COLO668 (cell line): ENCODE results near the gene SRPRA.
A peak's percentile ranks its signal among the peaks of the same experiment; 100 is the strongest.
"Not testable (repeated sequence)": the region's sequence is repeated elsewhere in the genome, so short reads cannot be mapped to it uniquely, and the experiment has no call there.

ENCODE experiments used
- DNase-seq: peaks from one replicate; lab custom pipeline; 2025; ENCODE audit not compliant: unreplicated experiment; lab: John Stamatoyannopoulos, UW

The SRPRA gene, protein sequence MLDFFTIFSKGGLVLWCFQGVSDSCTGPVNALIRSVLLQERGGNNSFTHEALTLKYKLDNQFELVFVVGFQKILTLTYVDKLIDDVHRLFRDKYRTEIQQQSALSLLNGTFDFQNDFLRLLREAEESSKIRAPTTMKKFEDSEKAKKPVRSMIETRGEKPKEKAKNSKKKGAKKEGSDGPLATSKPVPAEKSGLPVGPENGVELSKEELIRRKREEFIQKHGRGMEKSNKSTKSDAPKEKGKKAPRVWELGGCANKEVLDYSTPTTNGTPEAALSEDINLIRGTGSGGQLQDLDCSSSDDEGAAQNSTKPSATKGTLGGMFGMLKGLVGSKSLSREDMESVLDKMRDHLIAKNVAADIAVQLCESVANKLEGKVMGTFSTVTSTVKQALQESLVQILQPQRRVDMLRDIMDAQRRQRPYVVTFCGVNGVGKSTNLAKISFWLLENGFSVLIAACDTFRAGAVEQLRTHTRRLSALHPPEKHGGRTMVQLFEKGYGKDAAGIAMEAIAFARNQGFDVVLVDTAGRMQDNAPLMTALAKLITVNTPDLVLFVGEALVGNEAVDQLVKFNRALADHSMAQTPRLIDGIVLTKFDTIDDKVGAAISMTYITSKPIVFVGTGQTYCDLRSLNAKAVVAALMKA

DNA sequence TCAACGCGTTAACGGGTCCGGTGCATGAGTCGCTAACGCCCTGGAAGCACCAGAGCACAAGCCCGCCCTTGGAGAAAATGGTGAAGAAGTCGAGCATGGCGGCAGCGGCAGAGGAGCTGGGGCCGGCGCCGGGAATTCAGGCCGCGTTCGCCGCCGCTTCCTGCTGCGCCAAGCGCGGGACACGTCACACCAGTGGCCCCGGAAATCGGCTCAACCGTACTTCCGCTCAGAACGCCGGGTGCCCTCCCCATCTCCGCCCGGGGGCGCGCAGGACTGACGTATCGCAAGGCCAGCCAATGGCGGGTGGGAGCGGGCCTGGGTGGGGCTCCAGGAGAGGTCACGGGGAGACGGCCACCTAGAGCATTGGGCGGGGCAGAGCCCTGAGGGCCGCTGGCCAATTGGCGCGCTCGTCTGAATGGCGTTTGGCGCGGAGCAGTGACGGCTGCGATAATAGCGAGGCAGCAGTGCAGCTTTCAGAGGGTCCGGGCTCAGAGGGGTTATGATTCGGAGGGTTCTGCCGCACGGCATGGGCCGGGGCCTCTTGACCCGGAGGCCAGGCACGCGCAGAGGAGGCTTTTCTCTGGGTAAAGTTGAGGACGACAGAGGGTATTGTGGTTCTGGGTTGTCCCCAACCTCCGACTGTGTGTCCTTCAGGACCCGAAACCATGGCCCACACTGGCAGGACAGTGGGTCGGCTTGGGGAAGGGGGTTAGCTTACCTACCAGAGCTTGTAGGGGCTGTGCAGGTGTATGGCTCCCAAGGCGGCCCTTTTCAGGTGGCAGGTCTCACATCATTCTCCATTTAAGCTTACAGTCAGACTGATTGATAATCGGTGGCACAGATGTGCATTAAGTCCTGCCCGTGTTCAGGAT lies at the start of gene SRPRA, which contains the start of gene FOXRED1:
SRPRA (minus strand) TSS at position 188 of the 872 bp plus-strand sequence; CDS start at position 97, 91 bp downstream.
FOXRED1 (plus strand) TSS at position 447 of the 872 bp plus-strand sequence; CDS start at position 500, 53 bp downstream.
- peak; percentile 99 for DNase-seq

DNA sequence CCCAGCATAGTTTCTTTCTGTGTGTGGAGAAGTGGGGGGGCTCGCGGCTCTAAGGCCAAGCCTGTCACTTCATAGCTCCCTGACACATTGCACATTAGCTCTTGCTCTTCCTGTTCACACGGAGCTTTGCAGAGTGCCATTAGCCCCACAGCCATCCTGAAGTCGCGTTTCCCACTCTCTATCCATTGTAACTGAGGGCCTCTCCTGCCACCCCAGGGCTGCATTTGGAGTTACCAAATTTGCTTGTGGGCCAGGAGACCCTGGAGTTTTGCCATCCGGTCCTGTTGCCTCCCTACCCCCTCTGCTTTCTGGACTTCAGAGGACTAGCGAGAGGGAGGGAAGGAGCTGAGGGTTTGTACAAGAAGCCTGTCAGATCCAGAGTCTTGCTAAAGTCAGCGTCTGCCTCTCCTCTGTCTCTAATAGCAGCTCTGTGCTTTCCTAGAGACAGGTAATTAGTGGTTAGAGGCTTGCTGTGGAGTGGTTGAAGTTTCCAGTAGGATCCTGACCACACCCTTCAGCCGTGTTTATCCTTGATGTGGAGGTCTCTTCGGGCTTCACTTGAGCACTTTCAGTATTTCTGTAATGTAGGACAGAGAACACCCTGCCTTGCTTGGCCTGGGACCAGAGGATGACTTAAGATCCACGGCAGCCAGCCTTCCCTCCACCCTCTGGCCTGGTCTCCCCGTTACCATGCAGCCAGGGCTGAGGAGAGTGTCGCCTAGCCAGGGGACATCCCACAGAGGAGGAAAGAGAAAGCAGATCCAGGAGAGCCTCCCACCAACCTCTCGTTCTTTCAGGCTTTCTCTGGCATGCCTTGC lies 49.3 kb upstream of the SRPRA start:
- DNase-seq: no peak

- DNase-seq: no peak
Observed at GRCh38 chr11:126317432-126317755, 48.7 kb upstream of the SRPRA start.

- no peak for DNase-seq
Observed at GRCh38 chr11:126313826-126314225, 45.1 kb upstream of the SRPRA start.

- DNase-seq: no peak
Observed at GRCh38 chr11:126312961-126313360, 44.3 kb upstream of the SRPRA start.

DNA sequence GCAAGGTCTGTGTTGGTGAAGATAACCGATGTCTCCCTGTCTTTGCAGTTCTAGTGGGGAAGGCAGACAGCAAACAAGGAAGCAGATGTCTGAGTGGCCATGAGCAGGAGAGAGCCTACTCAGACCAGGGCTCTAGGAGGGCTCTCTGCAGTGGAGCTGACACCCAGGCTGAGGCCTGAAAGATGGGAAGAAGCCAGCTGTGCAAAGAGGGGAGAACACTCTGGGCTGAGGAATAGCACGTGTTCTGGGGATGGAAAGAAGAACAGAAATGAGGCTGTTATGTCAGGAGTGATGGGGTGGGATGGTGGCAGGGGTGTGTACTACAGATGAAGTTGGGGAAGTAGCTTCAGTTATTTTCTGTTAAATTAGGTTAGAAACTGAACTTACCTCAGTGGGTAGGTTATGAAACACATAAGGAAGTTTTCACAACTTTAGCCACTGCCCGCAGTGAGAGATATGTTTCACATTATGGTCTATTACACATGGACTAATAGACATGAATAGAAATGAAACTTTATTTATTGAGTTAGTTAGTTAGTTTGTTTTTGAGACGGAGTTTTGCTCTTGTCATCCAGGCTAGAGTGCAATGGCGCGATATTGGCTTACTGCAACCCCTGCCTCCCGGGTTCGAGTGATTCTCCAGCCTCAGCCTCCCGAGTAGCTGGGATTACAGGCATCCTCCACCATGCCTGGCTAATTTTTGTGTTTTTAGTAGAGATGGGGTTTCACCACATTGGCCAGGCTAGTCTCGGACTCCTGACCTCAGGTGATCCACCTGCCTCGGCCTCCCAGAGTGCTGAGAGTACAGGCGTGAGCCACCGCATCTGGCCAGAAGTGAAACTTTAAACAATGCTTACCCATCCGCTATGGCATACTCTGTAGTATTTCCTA lies 43.0 kb upstream of the SRPRA start:
- DNase-seq: no peak

DNA sequence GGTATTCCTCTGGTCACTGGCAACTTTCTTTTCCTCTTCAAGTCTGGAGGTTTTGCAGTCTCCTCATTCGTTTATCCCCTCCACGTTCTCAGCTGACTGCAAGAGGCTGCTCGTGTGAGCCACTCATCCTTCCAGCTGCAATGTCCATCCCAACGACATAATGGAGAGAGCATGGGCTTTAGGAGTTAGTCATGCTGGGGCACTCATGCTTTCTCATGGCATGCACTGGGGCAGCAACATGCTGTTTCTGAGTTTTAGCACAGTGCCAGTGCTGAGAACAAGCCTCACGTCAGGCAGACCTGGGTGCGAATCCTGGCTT lies 42.3 kb upstream of the SRPRA start:
- no peak for DNase-seq

DNA sequence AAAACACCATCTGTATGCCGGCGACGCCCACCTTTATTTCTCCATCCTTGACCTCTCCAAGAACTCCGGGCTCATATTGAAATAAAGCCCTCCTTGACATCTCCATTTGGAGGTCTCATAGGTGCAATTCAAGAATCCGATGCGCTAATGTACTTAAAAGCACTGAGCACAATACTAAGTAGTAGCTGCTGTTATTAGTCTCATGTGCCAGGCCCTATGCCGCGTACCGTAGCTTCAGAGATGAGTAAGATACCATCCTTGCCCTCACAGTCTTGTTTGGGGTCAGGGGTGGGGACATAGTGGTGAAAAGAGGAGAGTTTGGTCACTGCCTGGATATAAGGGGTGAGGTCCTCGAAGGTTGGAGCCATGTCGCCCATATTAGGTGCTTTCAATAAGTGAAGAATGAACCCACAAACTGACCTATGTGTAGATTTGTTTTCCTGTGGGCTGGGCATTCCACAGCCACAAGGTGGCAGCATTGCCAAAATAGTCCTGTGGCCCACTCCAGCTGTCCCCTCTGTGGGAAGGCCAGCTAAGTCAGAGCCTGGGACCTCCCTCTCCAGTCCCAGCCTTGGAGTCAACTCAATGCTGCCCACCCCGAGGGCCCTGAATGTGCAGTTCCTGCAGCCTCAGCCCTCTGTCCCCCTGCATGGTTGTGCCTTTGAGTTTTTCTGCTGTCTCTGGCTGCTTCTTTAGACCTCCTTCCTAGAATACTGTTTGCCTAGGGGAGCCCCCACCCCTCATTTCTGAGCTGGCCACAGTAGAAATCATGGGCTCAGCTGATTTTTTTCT lies 41.7 kb upstream of the SRPRA start:
- peak; percentile 69 for DNase-seq

DNA sequence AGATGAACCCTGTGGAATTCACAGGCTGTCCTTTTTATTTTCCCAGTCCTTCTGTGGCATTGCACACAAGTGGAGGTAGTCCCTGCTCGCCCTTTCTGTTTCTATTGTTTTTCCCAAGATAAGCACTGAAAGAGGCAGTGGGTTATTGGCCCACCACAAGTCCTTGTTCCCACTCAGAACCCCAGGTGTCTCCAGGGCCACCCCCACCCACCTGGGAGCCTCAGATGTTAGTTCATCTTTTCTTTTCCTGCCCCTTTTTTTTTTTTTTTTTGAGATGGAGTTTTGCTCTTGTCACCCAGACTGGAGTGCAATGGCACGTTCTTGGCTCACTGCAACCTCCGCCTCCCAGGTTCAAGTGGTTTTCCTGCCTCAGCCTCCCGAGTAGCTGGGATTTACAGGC lies 40.1 kb upstream of the SRPRA start:
- DNase-seq: not testable (repeated sequence)

- DNase-seq: no peak
Observed at GRCh38 chr11:126308271-126308671, 39.6 kb upstream of the SRPRA start.

- peak; percentile 13 for DNase-seq
Observed at GRCh38 chr11:126307706-126308105, 39.0 kb upstream of the SRPRA start.

DNA sequence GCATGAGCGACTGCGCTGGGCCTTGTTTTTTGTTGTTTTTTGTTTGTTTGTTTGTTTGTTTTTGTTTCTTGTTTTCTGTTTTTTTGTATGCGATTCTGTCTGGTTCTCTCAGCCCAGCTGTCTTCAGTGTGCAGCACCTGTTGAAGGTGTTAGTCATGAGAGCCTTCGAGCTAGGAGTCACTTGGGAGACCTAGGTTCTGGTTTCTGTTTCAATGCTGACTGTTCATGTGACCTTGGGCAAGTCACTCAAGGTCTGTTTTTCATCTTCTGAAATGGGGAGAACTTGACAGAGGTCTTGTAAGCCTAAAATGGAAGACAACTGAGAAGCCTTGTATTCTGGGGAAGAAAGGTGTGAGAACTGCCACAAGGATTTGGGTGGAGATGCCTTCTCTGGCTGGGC lies 37.0 kb upstream of the SRPRA start:
- DNase-seq: no peak

DNA sequence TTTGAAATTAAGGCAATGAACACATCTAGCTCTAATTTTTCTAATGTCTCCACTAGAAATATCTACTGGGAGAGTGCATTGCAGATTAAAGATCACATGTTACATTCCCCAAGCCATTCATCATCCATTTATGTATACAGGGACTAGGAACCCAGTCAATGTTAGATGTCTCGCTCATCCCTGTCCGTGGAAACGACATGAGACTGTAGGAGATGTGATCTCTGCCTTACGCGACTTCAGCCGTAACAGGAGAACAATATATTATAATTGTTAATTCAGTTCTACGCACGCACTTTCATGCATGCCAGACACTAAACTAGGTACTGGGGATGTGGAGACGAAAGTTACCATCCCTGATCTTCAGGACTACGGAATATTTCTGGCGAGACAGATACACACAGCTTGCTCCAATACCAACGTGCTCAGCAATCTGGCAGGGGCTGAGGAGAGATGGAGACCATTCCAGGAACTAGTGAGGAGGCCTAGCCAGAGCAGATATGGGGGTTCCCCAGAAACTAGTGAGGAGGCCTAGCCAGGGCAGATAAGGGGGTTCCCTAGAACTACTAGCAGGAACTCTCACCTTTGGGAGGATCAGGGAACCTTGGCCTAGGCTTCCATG lies 35.9 kb upstream of the SRPRA start:
- DNase-seq: no peak

DNA sequence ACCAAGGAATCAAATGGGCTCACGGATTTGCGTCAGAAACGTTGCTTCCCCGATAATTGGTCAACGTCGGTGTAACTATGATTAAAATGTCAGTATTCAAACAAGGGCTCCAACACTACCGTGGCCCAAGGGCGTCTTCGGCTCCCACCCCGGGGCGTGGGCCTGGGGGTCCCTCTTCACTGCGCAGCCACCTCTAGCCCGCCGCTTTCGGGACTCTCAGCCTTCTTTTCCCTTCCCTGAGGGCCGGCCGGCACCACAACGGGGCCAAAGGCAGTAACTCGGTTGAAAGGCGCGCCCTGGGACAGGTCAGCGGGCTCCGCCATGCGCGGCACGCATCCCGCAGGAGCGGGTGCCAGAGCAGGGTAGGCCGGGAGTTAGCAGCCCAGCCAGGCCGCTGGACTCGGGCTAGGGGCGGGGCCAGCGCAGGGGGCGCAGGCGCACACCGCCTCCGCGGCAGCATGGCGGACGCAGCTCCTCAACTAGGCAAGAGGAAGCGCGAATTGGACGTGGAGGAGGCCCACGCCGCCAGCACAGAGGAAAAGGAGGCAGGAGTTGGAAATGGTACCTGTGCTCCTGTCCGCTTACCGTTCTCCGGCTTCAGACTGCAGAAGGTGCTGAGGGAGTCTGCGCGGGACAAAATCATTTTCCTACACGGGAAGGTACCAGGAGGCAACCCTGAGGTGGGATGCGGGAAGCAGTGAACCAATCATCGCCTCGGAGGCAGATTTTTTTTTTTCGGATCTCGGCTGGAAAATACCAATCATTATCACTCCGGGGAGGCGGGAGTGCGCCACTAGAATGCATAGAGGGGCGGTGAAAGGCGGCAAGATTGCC lies 35.1 kb upstream of the SRPRA start, which contains the start of gene DCPS:
DCPS (plus strand) TSS at position 438 of the 834 bp plus-strand sequence; CDS start at position 459, 21 bp downstream.
- peak; percentile 92 for DNase-seq

DNA sequence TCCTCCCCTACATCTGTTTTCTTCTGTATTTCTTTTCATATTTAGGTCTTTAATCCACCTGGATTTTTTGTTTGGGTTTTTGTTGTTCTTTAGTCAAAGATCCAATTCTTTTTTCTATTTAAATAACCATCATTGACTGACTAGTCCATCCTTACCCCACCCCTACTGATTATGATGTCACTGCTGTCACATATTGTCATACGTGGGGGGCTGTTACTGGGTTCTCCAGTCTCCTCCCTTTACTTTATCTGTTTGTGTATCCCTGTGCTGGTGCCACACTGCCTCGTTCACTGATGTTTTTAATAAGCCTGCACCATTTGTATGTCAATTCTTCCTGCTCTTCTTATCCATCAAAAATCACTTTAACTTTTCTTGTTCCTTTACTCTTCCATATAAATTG lies 28.3 kb upstream of the SRPRA start:
- no peak for DNase-seq

DNA sequence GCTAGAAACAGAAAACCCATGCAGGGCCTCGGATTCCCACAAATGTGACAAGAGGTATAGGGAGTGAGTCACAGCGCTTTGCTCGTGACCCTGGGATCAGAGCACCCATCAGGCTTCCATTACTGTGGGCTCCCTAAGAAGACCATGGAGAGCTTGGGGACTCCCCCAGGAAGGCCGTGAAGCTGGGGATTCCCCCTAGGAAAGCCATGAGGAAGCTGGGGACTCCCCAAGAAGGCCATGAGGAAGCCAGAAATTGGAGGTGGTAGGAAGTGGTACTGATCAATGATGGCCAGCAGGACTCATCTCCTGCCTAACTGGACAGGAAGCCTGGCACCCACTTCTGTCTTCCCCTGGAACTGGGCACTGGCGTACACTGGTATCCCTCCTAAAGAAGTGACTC lies 25.0 kb upstream of the SRPRA start:
- no peak for DNase-seq

- no peak for DNase-seq
Observed at GRCh38 chr11:126290887-126291286, 22.2 kb upstream of the SRPRA start.

DNA sequence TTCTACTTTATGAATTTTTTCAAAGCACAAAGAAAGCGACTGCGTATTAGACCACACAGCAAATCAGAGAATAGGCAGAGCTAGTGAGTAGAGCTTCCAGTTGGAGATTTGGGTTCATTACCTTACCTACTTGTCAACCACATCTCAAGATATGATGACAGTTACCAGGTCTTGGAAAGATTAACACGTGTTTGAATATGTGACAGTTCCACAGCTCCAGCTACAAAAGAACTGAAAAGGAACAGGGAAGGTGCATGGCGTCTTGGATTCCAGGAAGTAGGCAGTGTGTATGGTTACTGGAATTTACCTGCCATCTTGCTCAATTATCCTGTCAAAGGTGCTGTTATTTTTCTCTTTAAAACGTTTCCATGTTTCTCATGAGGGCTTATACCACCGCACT lies 19.5 kb upstream of the SRPRA start:
- no peak for DNase-seq
